ENCODE measurements around the gene CPNE6.

DNA sequence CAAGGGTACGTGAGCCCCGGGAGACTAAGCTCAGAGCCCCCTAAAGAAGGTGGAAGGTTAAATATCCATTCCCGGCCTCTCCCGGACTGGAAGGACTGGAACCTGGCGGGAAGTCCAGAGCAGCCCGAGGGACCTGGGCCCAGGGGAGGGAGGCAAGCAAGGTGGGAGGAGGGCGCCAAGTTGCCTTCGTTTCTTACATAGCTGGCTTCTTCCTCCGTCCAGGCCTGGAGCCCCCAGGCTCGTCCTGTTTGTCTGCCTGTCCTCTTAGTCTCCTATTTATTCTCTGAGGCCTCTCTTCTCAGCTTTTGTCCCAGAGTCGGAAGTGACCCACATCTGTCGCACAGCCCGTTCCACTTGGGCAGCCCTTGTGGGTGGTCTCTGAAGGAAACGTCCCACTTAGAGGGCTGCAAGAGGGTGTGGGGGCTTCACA, 23.5 kb downstream of the CPNE6 start:
- TF ChIP-seq SPI1 (IDR thresholded peaks at IDR 0.05; ENCODE audit: low read depth, low read length) (no peak), POLR2A (IDR thresholded peaks at IDR 0.05; ENCODE audit: low read depth, low read length) (no peak), POLR2AphosphoS5 (IDR thresholded peaks at IDR 0.05; ENCODE audit: low read depth, low read length) (no peak), TAF1 (IDR thresholded peaks at IDR 0.05; ENCODE audit: low read depth, low read length) (no peak), PAX5 (IDR thresholded peaks at IDR 0.05; ENCODE audit: insufficient read depth, low read length, severe bottlenecking) (no peak), POU2F2 (IDR thresholded peaks at IDR 0.05; ENCODE audit: low read depth, low read length) (no peak)
